OCI-LY7 (cell line): ENCODE data around the gene THSD7B. TPM values are rescaled to one million over a fixed set of nuclear protein-coding genes. Genes with fewer than 3 reads are reported as not detected.

Source experiments
- BruUV-seq: library from RNA; stranded (reverse); fragments of 400-500 nt; replicated peaks from 2 replicates; lab custom pipeline; 2021; lab: Mats Ljungman, UMichigan
- CTCF ChIA-PET: fragments of 300-600 bp; sonication (Branson Sonifier 250); formaldehyde crosslinking; loops from one replicate; lab custom pipeline; 2022; ENCODE audit warnings: antibody characterized with exemption; ENCODE audit not compliant: unreplicated experiment; lab: Charles Lee
- POLR2A ChIA-PET: fragments of 300-600 bp; sonication (Branson Sonifier 250); formaldehyde crosslinking; loops from one replicate; lab custom pipeline; 2022; ENCODE audit warnings: antibody characterized with exemption; lab: Charles Lee
- DNase-seq: peaks from one replicate; pipeline ENCODE4 v3.0.0-alpha.2; 2015; ENCODE audit warnings: low spot score
- H2AFZ ChIP-seq: fragments of 200-600 bp; sonication (generic), shearing (Covaris generic); 2 replicates; pipeline ENCODE4 v1.6.1; 2014; ENCODE audit warnings: mild to moderate bottlenecking, antibody characterized with exemption, low read length, moderate library complexity
- H3K27ac ChIP-seq: fragments of 200-600 bp; sonication (generic); 2 replicates; pipeline ENCODE4 v1.5.1; 2014; ENCODE audit warnings: mixed run types, low read depth, mild to moderate bottlenecking, moderate library complexity, low read length, inconsistent platforms; ENCODE audit not compliant: poor library complexity, severe bottlenecking
- H3K36me3 ChIP-seq: fragments of 200-600 bp; sonication (generic); 2 replicates; pipeline ENCODE4 v1.6.1; 2014; ENCODE audit warnings: mild to moderate bottlenecking, antibody characterized with exemption, low read length, moderate library complexity, mixed read lengths; ENCODE audit not compliant: insufficient read depth
- H3K4me1 ChIP-seq: fragments of 200-600 bp; sonication (generic); 2 replicates; pipeline ENCODE4 v1.5.1; 2014; ENCODE audit warnings: mild to moderate bottlenecking, low read length; ENCODE audit not compliant: insufficient read depth, poor library complexity, severe bottlenecking
- H3K4me2 ChIP-seq: fragments of 200-600 bp; sonication (generic); 2 replicates; pipeline ENCODE4 v1.6.1; 2014; ENCODE audit warnings: mild to moderate bottlenecking, low read length
- H3K4me3 ChIP-seq: fragments of 200-600 bp; sonication (generic); 2 replicates; pipeline ENCODE4 v1.5.1; 2014; ENCODE audit warnings: mild to moderate bottlenecking, low read depth, low read length; ENCODE audit not compliant: poor library complexity, severe bottlenecking
- H3K79me2 ChIP-seq: fragments of 200-600 bp; sonication (generic); 2 replicates; pipeline ENCODE4 v1.6.1; 2016; ENCODE audit warnings: low read depth, mild to moderate bottlenecking, low read length, moderate library complexity, mixed read lengths; ENCODE audit not compliant: insufficient read depth
- H3K9me2 ChIP-seq: fragments of 200-600 bp; sonication (generic); 2 replicates; pipeline ENCODE4 v1.6.1; 2016; ENCODE audit warnings: mild to moderate bottlenecking, low read length, mixed read lengths; ENCODE audit not compliant: insufficient read depth
- H3K9me3 ChIP-seq: fragments of 200-600 bp; sonication (generic); 2 replicates; pipeline ENCODE4 v1.6.1; 2014; ENCODE audit warnings: mild to moderate bottlenecking, mixed run types, low read length, mixed read lengths
- H4K20me1 ChIP-seq: fragments of 200-600 bp; sonication (generic); 2 replicates; pipeline ENCODE4 v1.6.1; 2014; ENCODE audit warnings: mild to moderate bottlenecking, antibody characterized with exemption, low read length, moderate library complexity, mixed read lengths; ENCODE audit not compliant: insufficient read depth
- CTCF ChIP-seq: fragments of 200-600 bp; sonication (generic); conservative IDR thresholded peaks from 2 replicates; pipeline ENCODE4 v1.5.1; 2014; ENCODE audit warnings: mild to moderate bottlenecking, antibody characterized with exemption, low read length, moderate library complexity, mixed read lengths
- EZH2phosphoT487 ChIP-seq: fragments of 200-600 bp; sonication (generic); IDR thresholded peaks from 2 replicates; pipeline ENCODE4 v1.6.1; 2018; ENCODE audit warnings: low read depth, borderline replicate concordance, mild to moderate bottlenecking, mixed run types, antibody characterized with exemption, low read length, moderate library complexity, mixed read lengths
- intact Hi-C: fragments of 100-400 bp; cut with micrococcal nuclease; formaldehyde crosslinking; loops from one replicate; pipeline ENCODE4 v1.10.0; 2022; ENCODE audit not compliant: unreplicated experiment
- total RNA-seq, 2 experiments: library from RNA; depleted of rRNA in 1 of 2; stranded (reverse); fragments of >200 nt in 1 of 2; shearing (Covaris generic) in 1 of 2; gene quantifications; 2 replicates each; pipeline ENCODE4 v1.2.3, GENCODE V29; 2014 to 2022

Gene THSD7B
- total RNA-seq, 2 experiments from 2014 or later: 1.8 TPM

DNA sequence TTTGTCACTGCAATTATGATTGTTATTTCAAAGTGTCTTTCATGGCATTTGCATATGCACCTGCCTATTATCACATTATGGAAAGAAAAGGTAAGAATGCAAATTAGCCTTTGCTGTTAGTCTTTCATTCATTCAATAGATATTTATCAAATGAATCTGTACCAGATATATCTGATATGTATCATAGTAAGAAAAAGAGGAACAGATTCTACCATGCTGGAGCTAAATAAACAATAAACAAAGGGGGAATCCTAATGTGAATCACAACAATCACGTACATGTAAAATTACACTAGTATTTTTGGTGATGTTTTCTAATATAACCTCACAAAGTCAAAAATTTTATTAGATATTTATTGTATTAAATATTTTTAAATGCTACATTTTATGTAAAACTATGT is 446.4 kb downstream of the THSD7B start:
- ChIA-PET POLR2A (interaction anchor here (0.8 to 1.1 kb wide), 5 partner anchors 8 to 38 kb away, joined by 3 to 5 read pairs (median 4); no protein-coding TSS in a partner anchor), CTCF (no interaction called here)
- H2AFZ ChIP-seq: no peak overlapping the region
- H3K9me2 ChIP-seq: no peaks in the 10 kb centered on the region
- DNase-seq: no peak
- TF ChIP-seq CTCF (no peak), EZH2phosphoT487 (no peak)
- H3K27ac ChIP-seq: no peak overlapping the region
- H3K36me3 ChIP-seq: no peaks in the 10 kb centered on the region
- no peaks in the 10 kb centered on the region for H4K20me1 ChIP-seq
- no peaks in the 10 kb centered on the region for H3K79me2 ChIP-seq
- no peak overlapping the region for H3K4me3 ChIP-seq
- intact Hi-C loops: no loop called here
- no peaks in the 10 kb centered on the region for H3K4me1 ChIP-seq
- no TSS peak for BruUV-seq
- H3K9me3 ChIP-seq: no peaks in the 10 kb centered on the region
- no peak overlapping the region for H3K4me2 ChIP-seq

DNA sequence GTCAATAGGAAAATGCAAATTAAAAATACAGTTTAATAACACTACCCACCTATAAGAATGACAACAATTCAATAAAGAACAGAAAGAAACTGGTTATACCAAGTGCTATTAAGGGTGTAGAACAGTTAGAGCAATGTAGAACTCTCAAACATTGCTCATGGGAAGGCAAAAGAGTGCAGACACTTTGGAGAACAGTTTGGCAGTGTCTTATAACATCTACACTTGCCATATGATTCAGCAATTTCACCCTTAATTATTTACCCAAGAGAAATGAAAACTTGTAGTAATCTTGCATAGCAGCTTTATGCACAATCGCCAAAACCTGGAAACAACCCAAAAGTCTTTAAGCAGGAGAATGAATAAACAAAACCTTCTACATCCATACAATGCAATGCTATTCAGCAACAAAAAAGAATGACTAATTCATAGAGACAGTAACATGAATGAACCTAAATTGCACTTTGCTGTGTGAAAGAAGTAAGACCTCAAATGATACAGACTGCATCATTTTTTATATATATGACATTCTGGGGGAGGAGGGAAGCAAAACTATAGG is 455.2 kb downstream of the THSD7B start:
- intact Hi-C loops: no loop called here
- Histone ChIP-seq H3K4me1 (peaks cover 8% of the 10 kb centered on the region), H3K9me3 (no peaks in the 10 kb centered on the region), H4K20me1 (no peaks in the 10 kb centered on the region), H3K4me2 (no peak overlapping the region), H3K79me2 (no peaks in the 10 kb centered on the region), H3K27ac (no peak overlapping the region), H3K9me2 (no peaks in the 10 kb centered on the region), H2AFZ (no peak overlapping the region), H3K36me3 (no peaks in the 10 kb centered on the region), H3K4me3 (no peak overlapping the region)
- TF ChIP-seq EZH2phosphoT487: no peak
- TF ChIP-seq CTCF: no peak
- POLR2A ChIA-PET: interaction anchor here (0.6 to 1.2 kb wide), 3 partner anchors 11 to 556 kb away, joined by 3 to 4 read pairs (median 3); no protein-coding TSS in a partner anchor
- no TSS peak for BruUV-seq
- CTCF ChIA-PET: no interaction called here
- no peak for DNase-seq

DNA sequence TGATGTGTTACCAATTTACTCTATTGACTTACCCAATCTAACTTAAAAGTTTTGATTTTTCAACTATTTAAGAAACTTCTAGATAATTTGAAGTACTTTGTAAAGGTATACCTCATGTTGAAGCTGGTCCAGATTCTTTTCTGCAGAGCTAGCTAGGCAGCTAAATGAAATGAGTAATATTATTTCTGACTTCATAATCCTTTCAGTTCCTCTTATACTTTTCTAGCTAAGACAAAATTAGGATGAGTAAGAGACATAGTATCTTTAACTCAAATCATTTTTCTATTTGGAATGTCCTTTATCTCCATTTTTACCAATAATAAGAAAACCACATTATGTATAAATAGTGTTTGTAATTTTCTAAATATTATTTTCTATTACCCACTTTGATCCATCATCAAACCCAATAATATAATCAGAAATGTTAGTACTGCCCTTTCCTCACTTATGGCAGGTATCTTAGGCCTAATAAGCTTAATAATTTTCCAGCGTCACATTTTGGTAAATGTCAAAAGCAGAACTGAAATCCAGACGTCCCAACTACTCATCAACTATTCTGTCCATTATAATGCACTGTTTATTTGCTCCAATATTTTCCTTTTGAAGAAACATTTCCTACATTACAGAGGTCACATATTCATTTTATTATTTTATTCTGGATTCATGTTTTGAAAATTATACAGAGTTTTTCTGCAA is 456.6 kb downstream of the THSD7B start:
- ChIA-PET CTCF (no interaction called here), POLR2A (interaction anchor here (0.9 to 1.7 kb wide), 12 partner anchors 9 to 49 kb away, joined by 3 to 9 read pairs (median 4); no protein-coding TSS in a partner anchor)

More for the DNA sequence above, 456.6 kb downstream of the THSD7B start:
- TF ChIP-seq EZH2phosphoT487 (no peak), CTCF (no peak)
- Histone ChIP-seq H2AFZ (no peak overlapping the region), H4K20me1 (no peaks in the 10 kb centered on the region), H3K9me3 (no peaks in the 10 kb centered on the region), H3K36me3 (no peaks in the 10 kb centered on the region), H3K27ac (no peak overlapping the region), H3K4me2 (no peak overlapping the region), H3K9me2 (no peaks in the 10 kb centered on the region), H3K4me1 (peaks cover 8% of the 10 kb centered on the region), H3K4me3 (no peak overlapping the region), H3K79me2 (no peaks in the 10 kb centered on the region)
- intact Hi-C loops: no loop called here
- DNase-seq: no peak
- no TSS peak for BruUV-seq
